H1 (cell line): ENCODE results near the gene GAST. TPM values are rescaled to one million over a fixed set of nuclear protein-coding genes. Genes with fewer than 3 reads are reported as not detected.

Source experiments
- CTCF ChIA-PET: fragments of 300-600 bp; sonication (Branson Sonifier 250); formaldehyde crosslinking; loops from one replicate; lab custom pipeline; 2021; ENCODE audit not compliant: partially characterized antibody; lab: Charles Lee
- POLR2A ChIA-PET: fragments of 300-600 bp; sonication (Branson Sonifier 250); formaldehyde crosslinking; loops from one replicate; lab custom pipeline; 2021; ENCODE audit warnings: inconsistent platforms; ENCODE audit not compliant: partially characterized antibody; lab: Charles Lee
- DNase-seq, 2 experiments: peaks; one replicate each; pipeline versions ENCODE4 v3.0.0 to v3.0.0-alpha.2; 2010 to 2022; ENCODE audit warnings: low spot score in 2 of 2, low read depth in 1 of 2, mixed read lengths in 1 of 2
- FAIRE-seq: peaks from 2 replicates; lab custom pipeline; 2011; peaks lifted over from hg19 to GRCh38; lab: Jason Lieb, UNC
- H2AFZ ChIP-seq: 2 replicates; pipeline ENCODE4 v1.8.1; 2012; ENCODE audit warnings: low read length, inconsistent platforms
- H2AK5ac ChIP-seq: 2 replicates; pipeline ENCODE4 v1.6.1; 2013; ENCODE audit warnings: low read depth, low read length
- H2BK120ac ChIP-seq: replicated peaks from 2 replicates; pipeline ENCODE3; 2013; ENCODE audit warnings: low read depth, low read length, inconsistent platforms
- H2BK12ac ChIP-seq: 2 replicates; pipeline ENCODE4 v1.6.1; 2013; ENCODE audit warnings: low read depth, low read length
- H2BK15ac ChIP-seq: 2 replicates; pipeline ENCODE4 v1.6.1; 2013; ENCODE audit warnings: low read length
- H2BK20ac ChIP-seq: 2 replicates; pipeline ENCODE4 v1.6.1; 2013; ENCODE audit warnings: low read length
- H2BK5ac ChIP-seq: 2 replicates; pipeline ENCODE4 v1.6.1; 2013; ENCODE audit warnings: low read depth, low read length
- H3K14ac ChIP-seq: 2 replicates; pipeline ENCODE4 v1.6.1; 2013; ENCODE audit warnings: inconsistent platforms; ENCODE audit not compliant: insufficient read length
- H3K18ac ChIP-seq: 2 replicates; pipeline ENCODE4 v1.6.1; 2013; ENCODE audit warnings: low read length; ENCODE audit errors: extremely low read depth
- H3K23ac ChIP-seq: 2 replicates; pipeline ENCODE4 v1.6.1; 2013; ENCODE audit warnings: inconsistent platforms; ENCODE audit not compliant: insufficient read length
- H3K23me2 ChIP-seq: 2 replicates; pipeline ENCODE4 v1.6.1; 2013; ENCODE audit warnings: low read depth, low read length
- H3K27ac ChIP-seq: 2 replicates; pipeline ENCODE4 v1.6.1; 2011; ENCODE audit warnings: low read depth, low read length, inconsistent platforms
- H3K27me3 ChIP-seq, 4 experiments: replicated peaks in 1 of 4; 1 replicate in 1 of 4; 2 replicates in 3 of 4; pipeline versions ENCODE4 v1.6.1 to v1.8.1; 2011 to 2013; ENCODE audit warnings: low read length in 3 of 4, mild to moderate bottlenecking in 3 of 4, inconsistent platforms in 2 of 4, mixed read lengths in 2 of 4, moderate library complexity in 1 of 4; ENCODE audit not compliant: control insufficient read depth in 3 of 4, insufficient read depth in 3 of 4; ENCODE audit errors: extremely low read depth in 1 of 4
- H3K36me3 ChIP-seq, 4 experiments: 2 replicates each; pipeline versions ENCODE4 v1.6.1 to v1.8.1; 2011 to 2013; ENCODE audit warnings: mild to moderate bottlenecking in 4 of 4, low read length in 3 of 4, moderate library complexity in 2 of 4, control low read depth in 1 of 4, inconsistent platforms in 1 of 4; ENCODE audit not compliant: insufficient read depth in 4 of 4, control insufficient read depth in 2 of 4
- H3K4ac ChIP-seq: replicated peaks from 2 replicates; pipeline ENCODE3; 2013; ENCODE audit warnings: low read length, low read depth, mixed read lengths, inconsistent platforms; ENCODE audit not compliant: insufficient read length
- H3K4me1 ChIP-seq, 4 experiments: replicated peaks in 1 of 4; 1 replicate in 1 of 4; 2 replicates in 3 of 4; pipeline versions ENCODE4 v1.6.1 to v1.8.1; 2011 to 2013; ENCODE audit warnings: low read length in 3 of 4, inconsistent platforms in 2 of 4, mixed read lengths in 1 of 4; ENCODE audit not compliant: insufficient read depth in 4 of 4, control insufficient read depth in 3 of 4
- H3K4me2 ChIP-seq, 2 experiments: 2 replicates each; pipeline versions ENCODE4 v1.6.1 to v1.8.1; 2011 to 2013; ENCODE audit warnings: low read depth in 2 of 2, low read length in 2 of 2, control low read depth in 1 of 2, inconsistent platforms in 1 of 2, mild to moderate bottlenecking in 1 of 2; ENCODE audit not compliant: insufficient read depth in 1 of 2
- H3K4me3 ChIP-seq, 4 experiments: fragments of 200-600, 300-600 bp in 1 of 4; sonication (generic), shearing (Covaris generic), sonication (Bioruptor Twin) in 1 of 4; 2 replicates each; pipeline versions ENCODE4 v1.5.1 to v1.8.1; 2011 to 2016; ENCODE audit warnings: low read length in 4 of 4, low read depth in 3 of 4, control low read depth in 2 of 4, inconsistent platforms in 2 of 4, mild to moderate bottlenecking in 2 of 4, mixed read lengths in 1 of 4, moderate library complexity in 1 of 4; ENCODE audit not compliant: insufficient read depth in 2 of 4; ENCODE audit errors: extremely low read depth in 1 of 4
- H3K56ac ChIP-seq: replicated peaks from 2 replicates; pipeline ENCODE3; 2013; ENCODE audit warnings: low read depth, mild to moderate bottlenecking, mixed read lengths, low read length, inconsistent platforms; ENCODE audit not compliant: insufficient read length
- H3K79me1 ChIP-seq: 2 replicates; pipeline ENCODE4 v1.6.1; 2013; ENCODE audit warnings: low read depth, low read length, control low read depth
- H3K79me2 ChIP-seq, 2 experiments: 2 replicates each; pipeline versions ENCODE4 v1.6.1 to v1.8.1; 2012 to 2013; ENCODE audit warnings: low read length in 2 of 2, mild to moderate bottlenecking in 2 of 2, inconsistent platforms in 1 of 2; ENCODE audit not compliant: insufficient read depth in 2 of 2, control insufficient read depth in 1 of 2
- H3K9ac ChIP-seq, 4 experiments: replicated peaks in 1 of 4; 1 replicate in 1 of 4; 2 replicates in 3 of 4; pipeline versions ENCODE4 v1.6.1 to v1.8.1; 2011 to 2013; ENCODE audit warnings: low read depth in 3 of 4, low read length in 3 of 4, control low read depth in 2 of 4, mild to moderate bottlenecking in 2 of 4, moderate library complexity in 2 of 4, inconsistent platforms in 1 of 4; ENCODE audit errors: extremely low read depth in 1 of 4
- H3K9me3 ChIP-seq, 2 experiments: 2 replicates each; pipeline versions ENCODE4 v1.6.1 to v1.8.1; 2012 to 2013; ENCODE audit warnings: mild to moderate bottlenecking in 2 of 2, moderate library complexity in 2 of 2, control low read depth in 1 of 2, inconsistent platforms in 1 of 2, low read depth in 1 of 2, low read length in 1 of 2, mixed read lengths in 1 of 2; ENCODE audit not compliant: insufficient read depth in 2 of 2
- H4K20me1 ChIP-seq, 2 experiments: replicated peaks in 1 of 2; 2 replicates each; pipeline versions ENCODE3 to v1.8.1; 2011 to 2013; ENCODE audit warnings: inconsistent platforms in 2 of 2, low read length in 2 of 2, mild to moderate bottlenecking in 1 of 2; ENCODE audit not compliant: insufficient read depth in 2 of 2, control insufficient read depth in 1 of 2
- H4K5ac ChIP-seq: 2 replicates; pipeline ENCODE4 v1.6.1; 2013; ENCODE audit warnings: low read length, low read depth, mixed read lengths, inconsistent platforms; ENCODE audit not compliant: insufficient read length
- H4K8ac ChIP-seq: 2 replicates; pipeline ENCODE4 v1.8.0; 2013; ENCODE audit warnings: mild to moderate bottlenecking, moderate library complexity, low read length, inconsistent platforms; ENCODE audit not compliant: insufficient read depth; ENCODE audit errors: extremely low read depth
- H4K91ac ChIP-seq: replicated peaks from 2 replicates; pipeline ENCODE3; 2013; ENCODE audit warnings: low read length, mixed read lengths, inconsistent platforms; ENCODE audit not compliant: insufficient read length
- CBX8 ChIP-seq: fragments of 300-800, 300-1000 bp; sonication (generic); IDR thresholded peaks from 2 replicates; pipeline ENCODE4 v1.7.1; 2016; ENCODE audit warnings: low read depth, low read length, borderline replicate concordance
- CHD2 ChIP-seq: IDR thresholded peaks from 2 replicates; pipeline ENCODE4 v1.6.1; 2012; ENCODE audit warnings: low read length, improper control_type of control experiment
- EP300 ChIP-seq, 2 experiments: IDR thresholded peaks; 1 replicate in 1 of 2; 2 replicates in 1 of 2; pipeline ENCODE4 v1.6.1; 2011 to 2012; ENCODE audit warnings: low read depth in 2 of 2, low read length in 2 of 2, mild to moderate bottlenecking in 2 of 2, borderline replicate concordance in 1 of 2, inconsistent platforms in 1 of 2, moderate library complexity in 1 of 2
- KDM1A ChIP-seq: fragments of 200-600, 300-600 bp; sonication (generic); IDR thresholded peaks from 2 replicates; pipeline ENCODE4 v1.7.1; 2016; ENCODE audit warnings: mild to moderate bottlenecking, low read length, borderline replicate concordance
- KDM4A ChIP-seq: IDR thresholded peaks from one replicate; pipeline ENCODE4 v1.7.1; 2012; ENCODE audit warnings: low read depth, mild to moderate bottlenecking, moderate library complexity, low read length, inconsistent platforms; ENCODE audit not compliant: severe bottlenecking
- KDM5A ChIP-seq: fragments of 200-600 bp; IDR thresholded peaks from 2 replicates; pipeline ENCODE4 v1.7.1; 2012; ENCODE audit warnings: mild to moderate bottlenecking, low read length, inconsistent platforms, mixed read lengths
- NANOG ChIP-seq: IDR thresholded peaks from 2 replicates; pipeline ENCODE4 v1.6.1; 2011; ENCODE audit warnings: low read length, low read depth, mild to moderate bottlenecking, inconsistent platforms; ENCODE audit not compliant: insufficient read depth, poor library complexity, severe bottlenecking
- POLR2AphosphoS5 ChIP-seq: IDR thresholded peaks from 2 replicates; pipeline ENCODE4 v1.6.1; 2011; ENCODE audit warnings: low read depth, low read length
- RFX5 ChIP-seq: IDR thresholded peaks from 2 replicates; pipeline ENCODE4 v1.6.1; 2011; ENCODE audit warnings: low read depth, low read length, improper control_type of control experiment, borderline replicate concordance
- RXRA ChIP-seq: IDR thresholded peaks from 2 replicates; pipeline ENCODE4 v1.6.1; 2011; ENCODE audit warnings: low read depth, mild to moderate bottlenecking, low read length, moderate library complexity; ENCODE audit not compliant: insufficient read depth
- SIRT6 ChIP-seq: IDR thresholded peaks from one replicate; pipeline ENCODE4 v1.7.1; 2012; ENCODE audit warnings: low read length, inconsistent platforms
- USF2 ChIP-seq: IDR thresholded peaks from 2 replicates; pipeline ENCODE4 v1.6.1; 2011; ENCODE audit warnings: low read length, improper control_type of control experiment
- ZNF274 ChIP-seq: IDR thresholded peaks from 2 replicates; pipeline ENCODE4 v1.7.0; 2012; ENCODE audit warnings: low read length, borderline replicate concordance; ENCODE audit errors: extremely low read depth
- WGBS, 2 experiments: shearing (Covaris generic) in 1 of 2; methylation state at CpG; one replicate each; pipeline versions ENCODE4 v1.1.6 to v1.1.7; 2013 to 2015; ENCODE audit warnings: low lambda C conversion rate in 2 of 2, mixed read lengths in 2 of 2, inconsistent platforms in 1 of 2, low coverage in 1 of 2, missing lambda C conversion rate in 1 of 2; ENCODE audit not compliant: insufficient replicate concordance in 2 of 2, insufficient coverage in 1 of 2, insufficient read length in 1 of 2; ENCODE audit errors: extremely low coverage in 1 of 2, missing lambda C conversion rate in 1 of 2; 5-methylcytosine and 5-hydroxymethylcytosine counted together
- polyA plus RNA-seq, 7 experiments: library from polyadenylated mRNA; depleted of rRNA in 3 of 7; stranded (reverse) in 5 of 7; unstranded in 2 of 7; fragments of >200 nt in 5 of 7; fragments of 200-250 nt in 2 of 7; gene quantifications; 1 replicate in 5 of 7; 2 replicates in 1 of 7; 4 replicates in 1 of 7; pipeline versions ENCODE4 v1.2.1 to v1.2.3, GENCODE V29; 2011 to 2013; ENCODE audit warnings: missing spikeins in 2 of 7, mixed read lengths in 2 of 7
- total RNA-seq: library from RNA; stranded (reverse); fragmentation: NEBNext Ultra II Directional; extraction: Animal tissue kit (Norgen Biotek cat#: 25700); gene quantifications from 2 replicates; pipeline ENCODE4 v1.2.1, GENCODE V29; 2021

Gene GAST
- total and polyA plus RNA-seq, 2 of the 8 experiments (the other 6 are each of a cell fraction or from before 2014, with no cell fraction given), result not detected

- Histone ChIP-seq H4K8ac (no peak overlapping the region), H2BK5ac (no peak overlapping the region; the same call in 1 of the 2 replicates), H4K20me1 (no peaks in the 10 kb centered on the region), H3K56ac (no peak overlapping the region), H4K5ac (no peak overlapping the region), H3K4me3 (no peak overlapping the region), H3K9me3 (no peaks in the 10 kb centered on the region), H3K23me2 (peaks cover 2% of the 10 kb centered on the region; the same call in 1 of the 2 replicates), H3K14ac (no peak overlapping the region), H3K9ac (no peak overlapping the region), H2BK20ac (no peak overlapping the region), H3K27ac (no peak overlapping the region), H4K91ac (no peak overlapping the region), H3K23ac (no peak overlapping the region), H2BK120ac (no peak overlapping the region), H3K79me1 (no peaks in the 10 kb centered on the region), H3K4ac (no peak overlapping the region), H3K27me3 (no peaks in the 10 kb centered on the region), H2AK5ac (no peak overlapping the region), H3K18ac (no peak overlapping the region), H3K4me1 (peaks cover under 1 to 8% (median 2%) of the 10 kb centered on the region in 4 experiments), H2BK12ac (no peak overlapping the region), H3K36me3 (no peaks in the 10 kb centered on the region), H3K4me2 (no peak overlapping the region), H2AFZ (no peak overlapping the region), H3K79me2 (no peaks in the 10 kb centered on the region), H2BK15ac (no peak overlapping the region)
- FAIRE-seq (no peak), DNase-seq (no peak)
- 79% methylated on average over 4 of the region's 4 CpGs; no CpG with 5 or more reads in 1 of the 2 experiments for WGBS, 2 experiments
- POLR2A ChIA-PET, result interaction anchor here (0.7 kb wide), 1 partner anchor 36 kb away, joined by 4 read pairs; no protein-coding TSS in a partner anchor
- CTCF ChIA-PET, result interaction anchor here (1.7 to 2.1 kb wide), 2 partner anchors 12 to 16 kb away, joined by 7 to 12 read pairs; no protein-coding TSS in a partner anchor
- TF ChIP-seq KDM4A (no peak), ZNF274 (no peak), RXRA (no peak), CBX8 (no peak), RFX5 (no peak), USF2 (no peak), KDM1A (no peak), POLR2AphosphoS5 (no peak), SIRT6 (no peak), NANOG (no peak), EP300 (IDR thresholded peaks at IDR 0.05; ENCODE audit: borderline replicate concordance in 1 of 2, low read depth in 2 of 2, low read length in 2 of 2) (no peak), KDM5A (no peak), CHD2 (no peak)
Measured at GRCh38 chr17:41684035-41684434, 28.1 kb upstream of the GAST start.
